ENCODE measurements around the gene PMAIP1. TPM values are rescaled to one million over a fixed set of nuclear protein-coding genes. Genes with fewer than 3 reads are reported as not detected.

The PMAIP1 gene
- total and polyA plus RNA-seq, 12 donors, result 0.18 to 1.8 (median 0.35) TPM; not detected in 3

DNA sequence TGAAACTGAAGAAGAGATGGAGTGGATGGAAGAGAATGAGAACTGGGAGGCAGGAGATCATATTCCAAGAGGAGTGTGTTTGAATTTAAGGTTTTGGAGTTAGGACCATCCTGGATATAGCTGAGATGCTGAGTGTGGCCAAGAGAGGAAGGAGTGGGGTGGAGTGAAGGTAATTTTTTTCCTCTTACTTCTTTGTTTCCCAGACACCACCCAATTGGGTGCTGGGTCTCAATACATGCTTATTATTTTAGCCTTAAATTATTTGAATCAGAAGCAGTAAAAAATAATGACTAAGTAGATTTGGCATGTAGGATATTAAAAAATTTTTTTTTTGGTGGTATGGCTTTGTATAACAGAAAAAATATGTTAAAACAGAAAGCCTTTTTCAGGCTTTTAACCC, 39.3 kb downstream of the PMAIP1 start:
- intact Hi-C loops (cut with DNase I), result no loop called here
- H3K27me3 ChIP-seq, result no peaks in the 10 kb centered on the region
- no peaks in the 10 kb centered on the region for H3K9me3 ChIP-seq
- H3K27ac ChIP-seq, result no peak overlapping the region
- ATAC-seq (no peak), DNase-seq (no peak)
- no peaks in the 10 kb centered on the region for H3K36me3 ChIP-seq
- no peak overlapping the region for H3K4me3 ChIP-seq
- TF ChIP-seq, protein P1, sequence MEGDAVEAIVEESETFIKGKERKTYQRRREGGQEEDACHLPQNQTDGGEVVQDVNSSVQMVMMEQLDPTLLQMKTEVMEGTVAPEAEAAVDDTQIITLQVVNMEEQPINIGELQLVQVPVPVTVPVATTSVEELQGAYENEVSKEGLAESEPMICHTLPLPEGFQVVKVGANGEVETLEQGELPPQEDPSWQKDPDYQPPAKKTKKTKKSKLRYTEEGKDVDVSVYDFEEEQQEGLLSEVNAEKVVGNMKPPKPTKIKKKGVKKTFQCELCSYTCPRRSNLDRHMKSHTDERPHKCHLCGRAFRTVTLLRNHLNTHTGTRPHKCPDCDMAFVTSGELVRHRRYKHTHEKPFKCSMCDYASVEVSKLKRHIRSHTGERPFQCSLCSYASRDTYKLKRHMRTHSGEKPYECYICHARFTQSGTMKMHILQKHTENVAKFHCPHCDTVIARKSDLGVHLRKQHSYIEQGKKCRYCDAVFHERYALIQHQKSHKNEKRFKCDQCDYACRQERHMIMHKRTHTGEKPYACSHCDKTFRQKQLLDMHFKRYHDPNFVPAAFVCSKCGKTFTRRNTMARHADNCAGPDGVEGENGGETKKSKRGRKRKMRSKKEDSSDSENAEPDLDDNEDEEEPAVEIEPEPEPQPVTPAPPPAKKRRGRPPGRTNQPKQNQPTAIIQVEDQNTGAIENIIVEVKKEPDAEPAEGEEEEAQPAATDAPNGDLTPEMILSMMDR (IDR thresholded peaks at IDR 0.05), result no peak
- no peaks in the 10 kb centered on the region for H3K4me1 ChIP-seq

GRCh38 chr18:59940068-59940467, 40.3 kb downstream of the PMAIP1 start:
- WGBS, 2 donors, result 59 to 78% methylated on average over 2 of the region's 2 CpGs
- Histone ChIP-seq H3K4me3 (no peak overlapping the region), H3K9me3 (no peaks in the 10 kb centered on the region), H3K36me3 (no peaks in the 10 kb centered on the region), H3K4me1 (no peaks in the 10 kb centered on the region), H3K27me3 (no peaks in the 10 kb centered on the region), H3K27ac (no peak overlapping the region)
- ATAC-seq (no peak), DNase-seq (no peak)
- TF ChIP-seq, protein P1 (IDR thresholded peaks at IDR 0.05), result no peak
- intact Hi-C loops (cut with DNase I), result no loop called here

- no peak for DNase-seq
- Histone ChIP-seq H3K27me3 (no peaks in the 10 kb centered on the region), H3K4me1 (no peaks in the 10 kb centered on the region), H3K4me3 (no peak overlapping the region), H3K9me3 (no peaks in the 10 kb centered on the region), H3K36me3 (no peaks in the 10 kb centered on the region), H3K27ac (no peak overlapping the region)
- intact Hi-C loops (cut with DNase I), result no loop called here
- TF ChIP-seq, protein P1 (IDR thresholded peaks at IDR 0.05), result no peak
- 69 to 79% methylated on average over 4 of the region's 4 CpGs for WGBS, 2 donors
- ATAC-seq, result no peak
Observed at GRCh38 chr18:59941331-59941730, 41.5 kb downstream of the PMAIP1 start.

GRCh38 chr18:59942601-59943000, 42.8 kb downstream of the PMAIP1 start:
- 74 to 79% methylated on average over 4 of the region's 4 CpGs for WGBS, 2 donors
- TF ChIP-seq, protein P1 (IDR thresholded peaks at IDR 0.05), result no peak
- no peak for DNase-seq

GRCh38 chr18:59945544-59945943, 45.7 kb downstream of the PMAIP1 start:
- no peak for ATAC-seq
- H3K36me3 ChIP-seq, result no peaks in the 10 kb centered on the region
- 87 to 92% methylated on average over 2 of the region's 2 CpGs for WGBS, 2 donors
- no peak for DNase-seq
- H3K4me3 ChIP-seq, result no peak overlapping the region
- peaks cover 0 to 1% (median 0%) of the 10 kb centered on the region in 7 donors for H3K27me3 ChIP-seq
- H3K9me3 ChIP-seq, result no peaks in the 10 kb centered on the region
- no peak overlapping the region for H3K27ac ChIP-seq
- TF ChIP-seq, protein P1 (IDR thresholded peaks at IDR 0.05), result no peak
- H3K4me1 ChIP-seq, result no peaks in the 10 kb centered on the region
- intact Hi-C loops (cut with DNase I), result no loop called here

More at GRCh38 chr18:59942601-59943000, 42.8 kb downstream of the PMAIP1 start:
- no peak for ATAC-seq
- H3K4me1 ChIP-seq, result no peaks in the 10 kb centered on the region
- no peaks in the 10 kb centered on the region for H3K9me3 ChIP-seq
- H3K27ac ChIP-seq, result no peak overlapping the region
- intact Hi-C loops (cut with DNase I), result no loop called here
- H3K36me3 ChIP-seq, result no peaks in the 10 kb centered on the region
- no peak overlapping the region for H3K4me3 ChIP-seq
- no peaks in the 10 kb centered on the region for H3K27me3 ChIP-seq

Data from heart right ventricle (tissue), 16 donors.